ENCODE results near the gene PRPF18.
"Not testable (repeated sequence)": the region's sequence is repeated elsewhere in the genome, so short reads cannot be mapped to it uniquely, and the experiment has no call there.

Gene PRPF18

DNA sequence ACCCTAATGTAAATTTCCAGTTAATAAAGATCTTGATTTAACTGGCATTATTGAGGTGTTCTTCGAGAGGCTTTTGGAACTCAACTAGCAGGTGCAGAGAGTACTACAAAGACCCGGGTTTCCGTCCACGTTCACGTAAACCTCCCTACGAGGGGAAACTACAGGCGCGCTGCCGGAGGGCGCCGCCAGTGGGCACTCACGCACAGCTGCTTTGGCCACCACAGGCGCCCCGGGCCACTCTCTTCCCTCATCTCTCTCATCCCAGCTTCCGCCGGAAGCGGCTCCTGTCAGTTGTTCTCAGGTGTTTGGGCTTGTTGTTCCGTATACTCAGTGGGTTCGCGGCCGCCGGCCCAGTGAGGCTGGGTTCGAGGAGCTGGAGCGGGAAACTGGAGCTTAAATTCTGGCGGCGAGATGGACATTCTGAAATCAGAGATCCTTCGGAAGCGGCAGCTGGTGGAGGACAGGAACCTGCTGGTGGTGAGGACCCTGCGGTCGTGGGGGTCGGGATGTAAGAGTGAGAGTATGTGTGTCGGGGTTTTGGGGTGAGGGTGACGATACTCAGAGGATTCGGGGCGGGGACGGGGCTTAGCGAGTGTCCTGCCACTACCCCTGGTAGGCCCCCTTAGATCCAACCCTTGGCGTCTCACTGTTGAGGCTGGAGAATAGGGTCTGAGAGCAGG lies at the start of gene PRPF18:
Gene PRPF18, plus strand, starts transcription at position 290 of the 680 bp plus-strand sequence. Its CDS starts 122 bp downstream, at position 412.
- TF ChIP-seq, protein P1, sequence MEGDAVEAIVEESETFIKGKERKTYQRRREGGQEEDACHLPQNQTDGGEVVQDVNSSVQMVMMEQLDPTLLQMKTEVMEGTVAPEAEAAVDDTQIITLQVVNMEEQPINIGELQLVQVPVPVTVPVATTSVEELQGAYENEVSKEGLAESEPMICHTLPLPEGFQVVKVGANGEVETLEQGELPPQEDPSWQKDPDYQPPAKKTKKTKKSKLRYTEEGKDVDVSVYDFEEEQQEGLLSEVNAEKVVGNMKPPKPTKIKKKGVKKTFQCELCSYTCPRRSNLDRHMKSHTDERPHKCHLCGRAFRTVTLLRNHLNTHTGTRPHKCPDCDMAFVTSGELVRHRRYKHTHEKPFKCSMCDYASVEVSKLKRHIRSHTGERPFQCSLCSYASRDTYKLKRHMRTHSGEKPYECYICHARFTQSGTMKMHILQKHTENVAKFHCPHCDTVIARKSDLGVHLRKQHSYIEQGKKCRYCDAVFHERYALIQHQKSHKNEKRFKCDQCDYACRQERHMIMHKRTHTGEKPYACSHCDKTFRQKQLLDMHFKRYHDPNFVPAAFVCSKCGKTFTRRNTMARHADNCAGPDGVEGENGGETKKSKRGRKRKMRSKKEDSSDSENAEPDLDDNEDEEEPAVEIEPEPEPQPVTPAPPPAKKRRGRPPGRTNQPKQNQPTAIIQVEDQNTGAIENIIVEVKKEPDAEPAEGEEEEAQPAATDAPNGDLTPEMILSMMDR (conservative IDR thresholded peaks at IDR 0.05; ENCODE audit: low read depth, low read length) = peak; percentile 97
- peak; percentile 94 for DNase-seq (ENCODE audit: low read depth)
- H3K4me3 ChIP-seq (ENCODE audit: low read depth, low read length) = peak within 1 kb of the TSS; percentile 94

DNA sequence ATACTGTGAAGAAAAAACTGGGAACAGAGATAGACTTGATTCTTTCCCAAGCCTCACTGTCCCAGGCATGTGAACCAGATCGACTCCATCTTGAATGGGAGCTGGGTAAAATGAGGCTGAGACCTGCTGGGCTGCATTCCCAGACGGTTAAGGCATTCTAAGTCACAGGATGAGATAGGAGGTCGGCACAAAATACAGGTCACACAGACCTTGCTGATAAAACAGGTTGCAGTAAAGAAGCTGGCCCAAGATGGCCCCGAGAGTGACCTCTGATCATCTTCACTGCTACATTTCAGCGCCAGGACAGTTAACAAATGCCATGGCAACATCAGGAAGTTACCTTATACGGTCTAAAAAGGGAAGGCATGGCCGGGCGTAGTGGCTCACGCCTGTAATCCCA lies 48.8 kb upstream of the PRPF18 start:
- not testable (repeated sequence) for DNase-seq (ENCODE audit: low read depth); H3K4me3 ChIP-seq (ENCODE audit: low read depth, low read length)

GRCh38 chr10:13542533-13542932 lies 44.2 kb upstream of the PRPF18 start:
- DNase-seq (ENCODE audit: low read depth) = no peak
- H3K4me3 ChIP-seq (ENCODE audit: low read depth, low read length) = no peak overlapping the region
- TF ChIP-seq, protein P1 (conservative IDR thresholded peaks at IDR 0.05; ENCODE audit: low read depth, low read length) = no peak

GRCh38 chr10:13550802-13551201 lies 36.0 kb upstream of the PRPF18 start:
- H3K4me3 ChIP-seq (ENCODE audit: low read depth, low read length) = no peak overlapping the region
- no peak for DNase-seq (ENCODE audit: low read depth)
- TF ChIP-seq, protein P1 (conservative IDR thresholded peaks at IDR 0.05; ENCODE audit: low read depth, low read length) = no peak

DNA sequence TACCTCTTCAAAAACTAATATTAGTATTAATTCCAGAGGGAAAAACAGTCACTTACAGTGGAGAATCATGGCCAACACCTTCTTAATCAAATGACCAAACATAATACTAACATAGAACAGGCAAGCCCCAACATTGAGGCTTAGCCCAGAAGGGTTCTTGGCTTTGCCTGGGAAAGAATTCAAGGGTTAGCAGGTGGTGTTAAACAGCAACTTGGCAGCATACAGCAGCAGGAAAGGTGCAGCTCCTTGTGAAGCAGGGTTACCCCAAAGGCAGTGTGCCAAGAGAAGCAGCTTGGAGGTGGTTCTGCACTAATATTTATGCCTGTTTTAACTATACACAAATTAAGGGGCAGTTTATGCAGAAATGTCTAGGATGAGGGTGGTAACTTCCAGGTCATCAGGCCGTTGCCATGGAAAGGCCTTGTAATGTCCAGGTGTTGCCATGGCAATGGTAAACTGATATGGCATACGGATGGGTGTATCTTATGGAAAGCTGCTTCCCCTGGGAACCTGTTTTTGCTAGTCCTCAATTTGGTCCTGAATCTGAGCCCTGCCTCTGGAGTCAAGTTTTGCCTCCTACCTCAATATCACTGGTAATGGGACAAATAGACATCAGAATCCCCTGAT lies 30.8 kb upstream of the PRPF18 start:
- no peak for DNase-seq (ENCODE audit: low read depth)
- H3K4me3 ChIP-seq (ENCODE audit: low read depth, low read length) = no peak overlapping the region
- TF ChIP-seq, protein P1 (conservative IDR thresholded peaks at IDR 0.05; ENCODE audit: low read depth, low read length) = no peak

GRCh38 chr10:13559124-13559700 lies 27.6 kb upstream of the PRPF18 start:
- H3K4me3 ChIP-seq (ENCODE audit: low read depth, low read length) = no peak overlapping the region
- TF ChIP-seq, protein P1 (conservative IDR thresholded peaks at IDR 0.05; ENCODE audit: low read depth, low read length) = no peak
- no peak for DNase-seq (ENCODE audit: low read depth)

GRCh38 chr10:13560597-13560996 lies 26.2 kb upstream of the PRPF18 start:
- no peak overlapping the region for H3K4me3 ChIP-seq (ENCODE audit: low read depth, low read length)
- DNase-seq (ENCODE audit: low read depth) = peak; percentile 35
- TF ChIP-seq, protein P1 (conservative IDR thresholded peaks at IDR 0.05; ENCODE audit: low read depth, low read length) = no peak
